GM06990 (cell line): ENCODE results near the gene ZNF24.

ENCODE experiments used
- DNase-seq: peaks from one replicate; pipeline ENCODE4 v3.0.0-alpha.2; 2011; ENCODE audit not compliant: insufficient read length; ENCODE audit errors: extremely low read depth
- H3K27me3 ChIP-seq: replicated peaks from 2 replicates; pipeline ENCODE4 v1.6.0; 2011; ENCODE audit warnings: low read length; ENCODE audit not compliant: control insufficient read depth, insufficient read depth
- H3K36me3 ChIP-seq: 2 replicates; pipeline ENCODE4 v1.5.1; 2011; ENCODE audit warnings: low read length; ENCODE audit not compliant: control insufficient read depth, insufficient read depth
- H3K4me3 ChIP-seq: replicated peaks from 2 replicates; pipeline ENCODE4 v1.5.1; 2011; ENCODE audit warnings: low read depth, mild to moderate bottlenecking, control low read depth, low read length
- CTCF ChIP-seq: IDR thresholded peaks from 2 replicates; pipeline ENCODE4 v1.5.1; 2011; ENCODE audit warnings: low read length, control low read depth, mild to moderate bottlenecking, inconsistent platforms; ENCODE audit not compliant: insufficient read depth, poor library complexity, severe bottlenecking

Gene ZNF24

GRCh38 chr18:35311496-35311895 is 32.7 kb downstream of the ZNF24 start:
- no peak overlapping the region for H3K4me3 ChIP-seq
- no peaks in the 10 kb centered on the region for H3K27me3 ChIP-seq
- no peak for DNase-seq
- H3K36me3 ChIP-seq, result no peaks in the 10 kb centered on the region; the same call in 1 of the 2 replicates
- TF ChIP-seq CTCF, result no peak

GRCh38 chr18:35306588-35307250 is 37.5 kb downstream of the ZNF24 start:
- no peak for TF ChIP-seq CTCF
- Histone ChIP-seq H3K27me3 (no peaks in the 10 kb centered on the region), H3K4me3 (no peak overlapping the region), H3K36me3 (no peaks in the 10 kb centered on the region; the same call in none of the 2 replicates)
- DNase-seq, result no peak

- no peaks in the 10 kb centered on the region for H3K27me3 ChIP-seq
- no peaks in the 10 kb centered on the region; the same call in none of the 2 replicates for H3K36me3 ChIP-seq
- no peak for DNase-seq
- TF ChIP-seq CTCF, result no peak
- H3K4me3 ChIP-seq, result no peak overlapping the region
Observed at GRCh38 chr18:35303610-35304009, 40.6 kb downstream of the ZNF24 start.

GRCh38 chr18:35296060-35296459 is 48.2 kb downstream of the ZNF24 start:
- TF ChIP-seq CTCF, result no peak
- Histone ChIP-seq H3K36me3 (peaks cover 3% of the 10 kb centered on the region), H3K4me3 (no peak overlapping the region), H3K27me3 (no peaks in the 10 kb centered on the region)
- DNase-seq, result no peak

GRCh38 chr18:35291166-35291565 is 53.1 kb downstream of the ZNF24 start:
- no peak for TF ChIP-seq CTCF
- Histone ChIP-seq H3K4me3 (peak overlapping the region; percentile 94), H3K36me3 (peaks cover 1% of the 10 kb centered on the region), H3K27me3 (no peaks in the 10 kb centered on the region)
- DNase-seq, result no peak
